ENCODE results near the gene NQO1. TPM values are rescaled to one million over a fixed set of nuclear protein-coding genes. Genes with fewer than 3 reads are reported as not detected.
A peak's percentile ranks its signal among the peaks of the same experiment; 100 is the strongest.

NQO1 gene
- total and polyA plus RNA-seq, 9 of the 15 experiments (the other 6 are each of a cell fraction or from before 2014, with no cell fraction given), result 96.7 to 198 (median 122) TPM

- Histone ChIP-seq H3K36me3 (ENCODE audit: control insufficient read depth, insufficient read depth, low read length) (no peaks in the 10 kb centered on the region), H4K20me1 (replicated peaks; ENCODE audit: control insufficient read depth, insufficient read depth, low read length) (0 out of 2 replicates have a peak, but pooled peaks cover 4% of the 10 kb centered on the region), H3K4me3 (no peak overlapping the region), H3K27me3 (ENCODE audit: control insufficient read depth in 2 of 2, insufficient read depth in 2 of 2, low read length in 2 of 2) (no peaks in the 10 kb centered on the region), H3K79me2 (ENCODE audit: control insufficient read depth, insufficient read depth, low read length) (peaks cover 38% of the 10 kb centered on the region), H3K27ac (ENCODE audit: extremely low read depth, low read depth, low read length) (no peak overlapping the region), H3K9ac (ENCODE audit: insufficient read depth in 1 of 2, low read depth in 2 of 2, low read length in 2 of 2) (no peak overlapping the region), H3K4me1 (replicated peaks in 1 of 2; ENCODE audit: control insufficient read depth in 2 of 2, insufficient read depth in 2 of 2, low read length in 2 of 2) (peaks cover 6 to 9% of the 10 kb centered on the region in 2 experiments; a peak in 4 of 5 replicates), H2AFZ (ENCODE audit: low read depth, low read length) (no peak overlapping the region), H3K4me2 (ENCODE audit: insufficient read depth, low read length) (no peak overlapping the region), H3K9me1 (ENCODE audit: control insufficient read depth, insufficient read depth, low read length) (peaks cover 3% of the 10 kb centered on the region), H3K9me3 (replicated peaks; ENCODE audit: control insufficient read depth, insufficient read depth, low read depth, low read length) (no peaks in the 10 kb centered on the region)
- in situ Hi-C loops (cut with MboI), result no loop called here
- DNase-seq (ENCODE audit: extremely low read depth in 1 of 4, low spot score in 3 of 4), result no peak
- no peak for ATAC-seq
- POLR2A ChIA-PET, result interaction anchor here (0.8 kb wide), 1 partner anchor 161 kb away, joined by 4 read pairs; no protein-coding TSS in a partner anchor
- intact Hi-C loops (cut with micrococcal nuclease), result no loop called here
- no peak for FAIRE-seq
- CTCF ChIA-PET (ENCODE audit: low intra/inter-chr PET ratio), result no interaction called here
- 53% methylated on average over 2 of the region's 2 CpGs for WGBS (ENCODE audit: insufficient coverage, low coverage, missing lambda C conversion rate)
- BruUV-seq (replicated peaks), result no TSS peak
- TF ChIP-seq RBM25 (IDR thresholded peaks at IDR 0.05; ENCODE audit: low read depth, low read length, severe bottlenecking) (peak; percentile 45), SIX5 (IDR thresholded peaks at IDR 0.05; ENCODE audit: borderline replicate concordance in 1 of 2, insufficient read depth in 1 of 2, low read depth in 1 of 2, low read length in 2 of 2) (no peak), DIDO1 (tag; IDR thresholded peaks at IDR 0.05; ENCODE audit: low read depth) (no peak)
Observed at GRCh38 chr16:69769404-69769803, 43.0 kb upstream of the NQO1 start.

- Histone ChIP-seq H3K9me1 (ENCODE audit: control insufficient read depth, insufficient read depth, low read length) (peaks cover 3% of the 10 kb centered on the region), H3K4me3 (no peak overlapping the region), H3K9ac (ENCODE audit: insufficient read depth in 1 of 2, low read depth in 2 of 2, low read length in 2 of 2) (no peak overlapping the region), H3K9me3 (replicated peaks; ENCODE audit: control insufficient read depth, insufficient read depth, low read depth, low read length) (no peaks in the 10 kb centered on the region), H4K20me1 (replicated peaks; ENCODE audit: control insufficient read depth, insufficient read depth, low read length) (0 out of 2 replicates have a peak, but pooled peaks cover 4% of the 10 kb centered on the region), H3K27me3 (ENCODE audit: control insufficient read depth in 2 of 2, insufficient read depth in 2 of 2, low read length in 2 of 2) (no peaks in the 10 kb centered on the region), H3K27ac (ENCODE audit: extremely low read depth, low read depth, low read length) (no peak overlapping the region), H3K4me1 (replicated peaks in 1 of 2; ENCODE audit: control insufficient read depth in 2 of 2, insufficient read depth in 2 of 2, low read length in 2 of 2) (peaks cover 6 to 9% of the 10 kb centered on the region in 2 experiments; a peak in 4 of 5 replicates), H3K4me2 (ENCODE audit: insufficient read depth, low read length) (no peak overlapping the region), H3K79me2 (ENCODE audit: control insufficient read depth, insufficient read depth, low read length) (peaks cover 41% of the 10 kb centered on the region), H3K36me3 (ENCODE audit: control insufficient read depth, insufficient read depth, low read length) (no peaks in the 10 kb centered on the region), H2AFZ (ENCODE audit: low read depth, low read length) (no peak overlapping the region)
- 81% methylated on average over 6 of the region's 6 CpGs for WGBS (ENCODE audit: insufficient coverage, low coverage, missing lambda C conversion rate)
- ChIA-PET CTCF (ENCODE audit: low intra/inter-chr PET ratio) (no interaction called here), POLR2A (interaction anchor here (0.8 kb wide), 1 partner anchor 162 kb away, joined by 4 read pairs; no protein-coding TSS in a partner anchor)
- no peak for ATAC-seq
- intact Hi-C loops (cut with micrococcal nuclease) (no loop called here), in situ Hi-C loops (cut with MboI) (no loop called here)
- FAIRE-seq, result no peak
- TF ChIP-seq KAT7 (CRISPR knock-in tag; IDR thresholded peaks at IDR 0.05; ENCODE audit: borderline replicate concordance) (no peak), REST (IDR thresholded peaks at IDR 0.05; ENCODE audit: borderline replicate concordance) (peak; percentile 16; the same call in 1 of the 2 replicates), REST (CRISPR knock-in tag; IDR thresholded peaks at IDR 0.05; ENCODE audit: low read depth) (no peak)
- BruUV-seq (replicated peaks), result no TSS peak
- no peak for DNase-seq (ENCODE audit: extremely low read depth in 1 of 4, low spot score in 3 of 4)
Observed at GRCh38 chr16:69768666-69769065, 42.3 kb upstream of the NQO1 start.

Measured in K562 (cell line).